GM10847 (cell line): ENCODE measurements around the gene WDPCP.

Source experiments
- POLR2A ChIP-seq: IDR thresholded peaks from 2 replicates; pipeline ENCODE4 v1.6.1; 2011; ENCODE audit not compliant: insufficient read length; ENCODE audit errors: extremely low read depth

WDPCP gene

DNA sequence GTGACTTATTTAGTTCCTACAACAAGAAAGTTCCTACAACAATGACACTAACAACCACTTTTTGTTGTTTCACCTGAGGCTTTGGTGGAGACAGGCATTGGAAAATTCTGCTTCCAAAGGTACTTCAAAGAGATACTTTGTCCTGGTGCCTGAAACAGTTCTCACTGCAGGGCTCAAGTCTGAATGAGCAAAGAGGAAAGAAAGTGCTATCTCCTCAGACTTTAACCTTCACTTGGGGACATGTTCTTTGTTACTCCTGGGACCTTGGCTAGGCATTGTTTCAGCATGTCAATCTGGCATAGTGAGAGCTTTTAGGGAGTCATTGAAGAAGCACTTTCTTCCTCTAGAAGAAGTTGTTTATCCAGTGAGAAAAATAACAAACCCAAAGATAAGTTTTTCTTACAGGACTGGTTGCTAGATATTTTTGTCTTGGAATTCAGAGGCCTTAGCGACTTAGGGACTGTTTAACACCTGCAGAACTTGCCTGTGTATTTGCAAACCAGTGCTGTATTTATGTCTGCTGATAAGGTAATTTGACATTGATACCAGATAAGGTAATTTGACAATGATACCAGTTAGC is 12.7 kb upstream of the WDPCP start:
- no peak for TF ChIP-seq POLR2A

DNA sequence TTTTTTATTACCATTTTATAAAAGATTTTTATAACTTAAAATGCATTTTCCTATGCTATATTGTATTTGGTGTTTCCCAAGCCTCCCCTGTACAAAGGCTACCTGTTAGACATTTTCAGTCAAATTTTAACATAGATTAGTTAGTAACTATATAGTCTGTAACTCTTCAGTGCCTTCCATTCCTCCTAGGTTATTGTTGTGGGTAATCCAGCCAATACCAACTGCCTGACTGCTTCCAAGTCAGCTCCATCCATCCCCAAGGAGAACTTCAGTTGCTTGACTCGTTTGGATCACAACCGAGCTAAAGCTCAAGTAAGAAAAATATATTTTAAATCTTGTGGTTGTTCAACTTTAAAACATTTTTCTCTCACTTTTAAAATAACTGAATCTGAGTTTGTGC is 10.7 kb upstream of the WDPCP start:
- no peak for TF ChIP-seq POLR2A

GRCh38 chr2:63596401-63596883 is 8.2 kb upstream of the WDPCP start:
- TF ChIP-seq POLR2A: no peak

DNA sequence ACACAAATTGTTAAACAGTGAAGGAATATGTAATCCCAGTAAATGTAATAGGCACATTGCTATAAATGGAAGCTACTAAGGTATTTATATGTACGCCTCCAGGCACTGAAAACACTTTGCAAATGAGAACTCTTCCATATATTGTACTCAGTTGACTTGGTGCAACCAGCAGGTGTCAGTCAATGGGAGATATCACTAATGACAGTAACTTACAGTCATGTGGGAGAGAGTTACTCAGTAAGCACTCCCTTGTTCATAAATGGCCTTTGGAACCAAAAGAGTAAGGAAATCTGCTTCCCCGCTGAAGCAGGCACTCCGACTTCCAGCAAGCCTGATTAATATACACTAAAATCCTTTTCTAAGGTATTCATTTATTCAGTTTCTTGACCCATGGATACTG is 6.4 kb upstream of the WDPCP start:
- TF ChIP-seq POLR2A: no peak

DNA sequence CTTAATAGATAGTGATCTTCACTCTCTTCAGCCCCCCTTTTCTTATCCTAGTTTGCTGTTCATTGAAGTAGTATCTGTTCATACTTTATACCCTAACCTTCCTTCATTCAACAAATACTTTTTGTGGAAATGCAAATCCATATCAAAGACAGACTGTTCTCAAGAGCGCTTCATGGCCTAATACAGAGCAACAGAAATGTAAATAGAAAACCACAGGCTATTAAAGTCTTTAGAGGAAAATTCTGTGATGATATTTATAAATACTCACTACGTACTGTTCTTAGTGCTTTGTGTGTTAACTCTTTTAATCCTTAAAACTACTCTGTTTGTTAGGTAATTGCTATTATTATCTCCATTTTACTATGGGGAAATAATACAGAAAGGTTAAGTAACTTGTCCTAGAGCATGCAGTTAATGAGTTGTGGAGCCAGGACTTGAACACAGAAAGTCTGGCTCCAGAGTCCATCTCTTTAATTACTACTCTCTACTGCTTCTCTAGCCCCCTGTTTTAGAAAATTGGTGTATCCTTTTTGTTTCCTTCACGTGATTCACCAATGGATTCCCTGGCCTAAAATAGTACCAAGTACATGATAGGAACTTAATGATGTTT is 3.4 kb upstream of the WDPCP start:
- no peak for TF ChIP-seq POLR2A

DNA sequence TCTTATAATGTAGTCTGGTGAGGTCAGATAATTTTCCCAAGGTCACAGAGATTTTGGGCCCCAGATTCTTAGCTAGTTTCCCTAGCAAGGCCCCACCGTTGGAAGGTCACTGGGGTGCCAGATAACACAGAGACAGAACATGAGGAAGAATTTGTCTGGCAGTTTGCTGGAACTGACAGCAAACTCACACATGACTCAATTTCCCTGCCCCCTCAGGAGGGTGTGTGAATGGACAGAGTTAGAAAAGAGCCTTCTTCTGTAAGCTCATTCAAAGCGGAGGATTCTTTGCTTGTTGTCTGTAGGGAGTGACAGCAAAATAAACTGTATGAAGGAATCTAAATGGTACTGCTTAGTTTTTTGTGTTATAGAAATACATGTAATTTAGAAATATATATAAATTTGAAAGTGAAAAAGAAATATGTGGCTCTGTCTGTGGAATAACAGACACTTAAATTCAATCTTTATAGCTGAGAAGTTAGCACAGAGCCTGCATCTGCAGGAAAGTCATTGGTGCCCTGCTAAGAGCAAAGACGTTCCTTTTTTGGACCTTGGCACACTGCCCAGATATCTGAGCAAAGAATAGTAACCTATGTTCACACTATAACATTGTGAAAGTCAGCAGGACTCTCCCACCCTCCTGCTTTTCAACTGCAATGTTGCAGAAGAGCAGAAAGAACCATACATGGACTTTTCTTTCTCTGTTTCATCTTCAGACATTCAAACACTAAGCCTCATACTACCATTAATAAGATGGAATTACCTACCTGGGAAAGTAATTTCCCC is 2.5 kb upstream of the WDPCP start:
- TF ChIP-seq POLR2A: no peak

GRCh38 chr2:63589148-63589958 is 1.1 kb upstream of the WDPCP start:
- no peak for TF ChIP-seq POLR2A

GRCh38 chr2:63587814-63588384 is 378 bp downstream of the WDPCP start:
- no peak for TF ChIP-seq POLR2A

- TF ChIP-seq POLR2A: no peak
Measured at GRCh38 chr2:63582873-63583272, 5.4 kb downstream of the WDPCP start.

GRCh38 chr2:63581298-63581961 is 6.8 kb downstream of the WDPCP start:
- TF ChIP-seq POLR2A: no peak

- TF ChIP-seq POLR2A: no peak
Measured at GRCh38 chr2:63580651-63581297, 7.5 kb downstream of the WDPCP start.

DNA sequence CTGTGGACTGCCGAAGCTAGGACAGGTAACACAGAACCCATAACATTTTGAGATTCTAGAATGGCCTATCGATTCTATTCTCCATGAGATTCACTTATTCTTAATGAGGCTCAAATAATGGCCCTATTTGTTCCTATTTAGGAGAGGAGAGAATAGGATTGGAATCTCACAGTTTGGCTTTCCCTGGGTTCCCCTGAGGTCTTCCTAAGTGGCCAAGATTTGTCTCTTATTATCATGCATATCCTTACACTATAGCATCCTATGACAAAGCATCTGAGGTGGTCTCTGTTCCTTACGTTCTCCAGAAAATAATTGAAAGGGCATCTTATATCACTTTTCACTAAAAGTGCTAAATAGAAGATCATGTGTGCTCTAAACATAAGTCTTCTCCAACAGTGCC is 9.5 kb downstream of the WDPCP start:
- TF ChIP-seq POLR2A: no peak

GRCh38 chr2:63576546-63576945 is 11.7 kb downstream of the WDPCP start:
- TF ChIP-seq POLR2A: no peak

GRCh38 chr2:63572001-63572400 is 16.3 kb downstream of the WDPCP start:
- no peak for TF ChIP-seq POLR2A
